GM23338 (cell line): ENCODE results near the gene MYO16.

Experiments used
- CREB1 ChIP-seq: fragments of 250-450 bp; sonication (Bioruptor Pico); IDR thresholded peaks from 2 replicates; pipeline ENCODE4 v1.5.0; 2020; ENCODE audit warnings: low read depth, mild to moderate bottlenecking, moderate library complexity
- EZH2 ChIP-seq: fragments of 200-600 bp; sonication (generic); IDR thresholded peaks from one replicate; pipeline ENCODE4 v1.8.0; 2017; ENCODE audit warnings: antibody characterized with exemption, mild to moderate bottlenecking, low read depth; ENCODE audit not compliant: unreplicated experiment
- JUNB ChIP-seq: IDR thresholded peaks from one replicate; pipeline ENCODE4 v1.6.1; 2016; ENCODE audit warnings: antibody characterized with exemption; ENCODE audit not compliant: unreplicated experiment
- POLR2AphosphoS5 ChIP-seq: IDR thresholded peaks from 2 replicates; pipeline ENCODE4 v1.6.1; 2016; ENCODE audit warnings: antibody characterized with exemption, low read depth
- ZNF114 ChIP-seq: fragments of 250-450 bp; sonication (Bioruptor Pico); IDR thresholded peaks from 2 replicates; pipeline ENCODE4 v1.5.0; 2020; ENCODE audit warnings: mild to moderate bottlenecking, moderate library complexity
- TF ChIP-seq, protein P1 (sequence below), 2 experiments: fragments of 200-600 bp in 1 of 2; sonication (generic) in 1 of 2; conservative IDR thresholded peaks; 2 replicates each; pipeline versions ENCODE4 v1.5.1 to v1.6.1; 2016 to 2017; ENCODE audit warnings: antibody characterized with exemption in 2 of 2, low read depth in 2 of 2, mild to moderate bottlenecking in 2 of 2, moderate library complexity in 1 of 2
- TF ChIP-seq, protein P2 (sequence below): IDR thresholded peaks from one replicate; pipeline ENCODE4 v1.6.1; 2018; ENCODE audit warnings: antibody characterized with exemption; ENCODE audit not compliant: unreplicated experiment

DNA sequence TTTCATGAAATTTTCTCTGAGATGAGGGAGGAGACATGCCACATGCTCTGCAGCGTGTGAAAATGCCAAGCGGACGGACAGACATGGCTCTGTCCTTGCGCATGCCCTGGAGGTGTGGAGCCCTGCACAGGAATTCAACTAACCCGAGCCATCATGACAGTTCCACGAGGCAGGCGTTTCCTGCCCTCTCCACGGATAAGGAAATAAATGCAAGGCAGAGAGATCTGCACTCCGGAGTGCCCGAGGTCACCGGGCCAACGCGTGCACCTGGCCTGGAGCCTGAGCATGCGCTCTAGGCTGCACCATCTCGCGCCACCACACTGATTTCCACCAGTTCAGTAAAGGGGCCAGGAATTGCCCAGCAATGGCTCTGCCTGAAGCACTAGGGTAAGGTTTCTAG lies 298.2 kb downstream of the MYO16 start:
- no peak for TF ChIP-seq POLR2AphosphoS5
- TF ChIP-seq, protein P1, sequence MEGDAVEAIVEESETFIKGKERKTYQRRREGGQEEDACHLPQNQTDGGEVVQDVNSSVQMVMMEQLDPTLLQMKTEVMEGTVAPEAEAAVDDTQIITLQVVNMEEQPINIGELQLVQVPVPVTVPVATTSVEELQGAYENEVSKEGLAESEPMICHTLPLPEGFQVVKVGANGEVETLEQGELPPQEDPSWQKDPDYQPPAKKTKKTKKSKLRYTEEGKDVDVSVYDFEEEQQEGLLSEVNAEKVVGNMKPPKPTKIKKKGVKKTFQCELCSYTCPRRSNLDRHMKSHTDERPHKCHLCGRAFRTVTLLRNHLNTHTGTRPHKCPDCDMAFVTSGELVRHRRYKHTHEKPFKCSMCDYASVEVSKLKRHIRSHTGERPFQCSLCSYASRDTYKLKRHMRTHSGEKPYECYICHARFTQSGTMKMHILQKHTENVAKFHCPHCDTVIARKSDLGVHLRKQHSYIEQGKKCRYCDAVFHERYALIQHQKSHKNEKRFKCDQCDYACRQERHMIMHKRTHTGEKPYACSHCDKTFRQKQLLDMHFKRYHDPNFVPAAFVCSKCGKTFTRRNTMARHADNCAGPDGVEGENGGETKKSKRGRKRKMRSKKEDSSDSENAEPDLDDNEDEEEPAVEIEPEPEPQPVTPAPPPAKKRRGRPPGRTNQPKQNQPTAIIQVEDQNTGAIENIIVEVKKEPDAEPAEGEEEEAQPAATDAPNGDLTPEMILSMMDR (conservative IDR thresholded peaks at IDR 0.05; ENCODE audit: low read depth in 2 of 2), result no peak
- no peak for TF ChIP-seq EZH2
- no peak for TF ChIP-seq CREB1 (CRISPR knock-in tag)
- no peak for TF ChIP-seq JUNB
- TF ChIP-seq, protein P2, sequence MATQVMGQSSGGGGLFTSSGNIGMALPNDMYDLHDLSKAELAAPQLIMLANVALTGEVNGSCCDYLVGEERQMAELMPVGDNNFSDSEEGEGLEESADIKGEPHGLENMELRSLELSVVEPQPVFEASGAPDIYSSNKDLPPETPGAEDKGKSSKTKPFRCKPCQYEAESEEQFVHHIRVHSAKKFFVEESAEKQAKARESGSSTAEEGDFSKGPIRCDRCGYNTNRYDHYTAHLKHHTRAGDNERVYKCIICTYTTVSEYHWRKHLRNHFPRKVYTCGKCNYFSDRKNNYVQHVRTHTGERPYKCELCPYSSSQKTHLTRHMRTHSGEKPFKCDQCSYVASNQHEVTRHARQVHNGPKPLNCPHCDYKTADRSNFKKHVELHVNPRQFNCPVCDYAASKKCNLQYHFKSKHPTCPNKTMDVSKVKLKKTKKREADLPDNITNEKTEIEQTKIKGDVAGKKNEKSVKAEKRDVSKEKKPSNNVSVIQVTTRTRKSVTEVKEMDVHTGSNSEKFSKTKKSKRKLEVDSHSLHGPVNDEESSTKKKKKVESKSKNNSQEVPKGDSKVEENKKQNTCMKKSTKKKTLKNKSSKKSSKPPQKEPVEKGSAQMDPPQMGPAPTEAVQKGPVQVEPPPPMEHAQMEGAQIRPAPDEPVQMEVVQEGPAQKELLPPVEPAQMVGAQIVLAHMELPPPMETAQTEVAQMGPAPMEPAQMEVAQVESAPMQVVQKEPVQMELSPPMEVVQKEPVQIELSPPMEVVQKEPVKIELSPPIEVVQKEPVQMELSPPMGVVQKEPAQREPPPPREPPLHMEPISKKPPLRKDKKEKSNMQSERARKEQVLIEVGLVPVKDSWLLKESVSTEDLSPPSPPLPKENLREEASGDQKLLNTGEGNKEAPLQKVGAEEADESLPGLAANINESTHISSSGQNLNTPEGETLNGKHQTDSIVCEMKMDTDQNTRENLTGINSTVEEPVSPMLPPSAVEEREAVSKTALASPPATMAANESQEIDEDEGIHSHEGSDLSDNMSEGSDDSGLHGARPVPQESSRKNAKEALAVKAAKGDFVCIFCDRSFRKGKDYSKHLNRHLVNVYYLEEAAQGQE, result no peak
- no peak for TF ChIP-seq ZNF114 (CRISPR knock-in tag)
